ENCODE measurements around the gene HIRA. TPM values are rescaled to one million over a fixed set of nuclear protein-coding genes. Genes with fewer than 3 reads are reported as not detected.

The HIRA gene, protein sequence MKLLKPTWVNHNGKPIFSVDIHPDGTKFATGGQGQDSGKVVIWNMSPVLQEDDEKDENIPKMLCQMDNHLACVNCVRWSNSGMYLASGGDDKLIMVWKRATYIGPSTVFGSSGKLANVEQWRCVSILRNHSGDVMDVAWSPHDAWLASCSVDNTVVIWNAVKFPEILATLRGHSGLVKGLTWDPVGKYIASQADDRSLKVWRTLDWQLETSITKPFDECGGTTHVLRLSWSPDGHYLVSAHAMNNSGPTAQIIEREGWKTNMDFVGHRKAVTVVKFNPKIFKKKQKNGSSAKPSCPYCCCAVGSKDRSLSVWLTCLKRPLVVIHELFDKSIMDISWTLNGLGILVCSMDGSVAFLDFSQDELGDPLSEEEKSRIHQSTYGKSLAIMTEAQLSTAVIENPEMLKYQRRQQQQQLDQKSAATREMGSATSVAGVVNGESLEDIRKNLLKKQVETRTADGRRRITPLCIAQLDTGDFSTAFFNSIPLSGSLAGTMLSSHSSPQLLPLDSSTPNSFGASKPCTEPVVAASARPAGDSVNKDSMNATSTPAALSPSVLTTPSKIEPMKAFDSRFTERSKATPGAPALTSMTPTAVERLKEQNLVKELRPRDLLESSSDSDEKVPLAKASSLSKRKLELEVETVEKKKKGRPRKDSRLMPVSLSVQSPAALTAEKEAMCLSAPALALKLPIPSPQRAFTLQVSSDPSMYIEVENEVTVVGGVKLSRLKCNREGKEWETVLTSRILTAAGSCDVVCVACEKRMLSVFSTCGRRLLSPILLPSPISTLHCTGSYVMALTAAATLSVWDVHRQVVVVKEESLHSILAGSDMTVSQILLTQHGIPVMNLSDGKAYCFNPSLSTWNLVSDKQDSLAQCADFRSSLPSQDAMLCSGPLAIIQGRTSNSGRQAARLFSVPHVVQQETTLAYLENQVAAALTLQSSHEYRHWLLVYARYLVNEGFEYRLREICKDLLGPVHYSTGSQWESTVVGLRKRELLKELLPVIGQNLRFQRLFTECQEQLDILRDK
- total RNA-seq (10 to 100 TPM; 24.4 to 31.4 (median 29.2) TPM), total RNA-seq (7.0 to 14.8 (median 10.5) reads per million in 29 experiments)
- total RNA-seq (2013): 21.3 TPM

DNA sequence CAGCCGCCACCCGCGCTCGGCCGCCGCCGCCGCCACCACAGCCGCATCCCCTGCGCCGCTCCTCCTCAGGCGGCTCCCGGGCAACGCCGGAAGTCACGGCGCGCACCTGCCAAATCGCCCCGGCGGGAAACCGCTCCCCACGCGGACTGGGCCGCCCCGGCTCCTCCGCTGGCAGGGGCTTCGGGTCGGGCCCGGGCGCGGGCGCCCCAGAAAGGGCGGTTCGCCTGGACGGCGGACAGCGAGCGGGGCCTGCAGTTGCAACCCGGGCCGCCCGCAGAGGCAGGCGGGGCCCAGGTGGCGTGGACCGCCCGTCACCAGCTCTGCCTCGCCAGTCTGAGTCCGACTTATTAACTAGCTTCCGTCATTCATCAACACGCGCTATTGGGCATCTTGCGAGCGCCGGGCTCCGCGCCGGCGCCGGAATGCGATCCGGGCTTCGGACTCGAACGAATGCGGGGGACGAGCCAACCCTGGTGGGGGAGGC, at the start of gene HIRA:
Gene HIRA (minus strand): TSS at position 85 of the 484 bp plus-strand sequence. CDS start 257 bp downstream, outside the sequence.
- H3K36me3 Mint-ChIP-seq: peaks cover 12% of the 10 kb centered on the region
- WGBS (ENCODE audit: insufficient coverage): 0% methylated on average over 62 of the region's 66 CpGs
- Histone ChIP-seq H3K4me3 (ENCODE audit: control insufficient read depth in 1 of 2, extremely low read depth in 1 of 2, low read length in 1 of 2) (peak within 1 kb of the TSS; percentile 93 to 98), H3K9me3 (no peaks in the 10 kb centered on the region), H3K27me3 (replicated peaks in 1 of 2; ENCODE audit: control insufficient read depth in 2 of 2, extremely low read depth in 1 of 2, insufficient read depth in 2 of 2, low read length in 1 of 2) (no peaks in the 10 kb centered on the region), H3K4me1 (ENCODE audit: control insufficient read depth in 1 of 2, extremely low read depth in 1 of 2, insufficient read depth in 2 of 2, low read length in 2 of 2) (peaks cover 14 to 42% of the 10 kb centered on the region in 2 experiments), H3K27ac (ENCODE audit: low read length) (peak within 1 kb of the TSS; percentile 92), H3K36me3 (ENCODE audit: control insufficient read depth in 2 of 2, extremely low read depth in 1 of 2, insufficient read depth in 1 of 2, low read length in 1 of 2) (peaks cover 0 to 16% of the 10 kb centered on the region in 2 donors)
- ChIA-PET CTCF (no interaction called here), POLR2A (interaction anchor here in 1 of 2 donors (0.6 kb wide), 1 partner anchor 418 kb away, joined by 5 read pairs; no protein-coding TSS in a partner anchor)
- peak within 1 kb of the TSS; percentile 92 for H3K27ac Mint-ChIP-seq
- H3K4me3 Mint-ChIP-seq: peak within 1 kb of the TSS; percentile 87 to 93 (median 91)
- DNase-seq (peak; percentile 57 to 91 (median 78)), ATAC-seq (replicated peaks in 1 of 4) (peak; percentile 70 to 74 (median 73))
- no peaks in the 10 kb centered on the region for H3K27me3 Mint-ChIP-seq
- peaks cover 47 to 54% (median 49%) of the 10 kb centered on the region in 3 donors for H3K4me1 Mint-ChIP-seq
- no peaks in the 10 kb centered on the region for H3K9me3 Mint-ChIP-seq

DNA sequence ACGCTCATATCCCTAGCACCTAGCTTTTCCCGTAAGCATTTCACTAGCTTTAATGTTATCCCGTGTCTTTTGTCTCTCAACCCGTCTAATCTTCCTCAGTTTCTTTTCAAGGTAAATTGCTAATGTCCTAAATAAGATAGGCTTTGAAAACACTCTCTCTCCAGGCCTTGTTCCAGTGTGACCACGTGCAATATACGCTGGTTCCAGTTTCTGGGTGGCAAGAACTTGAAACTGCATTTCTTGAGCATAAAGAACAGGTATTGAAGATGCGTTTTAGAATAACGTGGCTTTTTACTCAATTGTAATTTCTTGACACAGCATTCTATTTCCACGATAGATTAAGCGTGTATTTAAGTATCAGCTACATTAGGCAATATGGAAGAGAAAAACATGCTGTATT, 49.3 kb upstream of the HIRA start:
- ChIA-PET CTCF (no interaction called here), POLR2A (no interaction called here)
- H3K9me3 Mint-ChIP-seq: no peaks in the 10 kb centered on the region
- H3K4me1 Mint-ChIP-seq: peaks cover 26 to 28% (median 27%) of the 10 kb centered on the region in 3 donors
- H3K36me3 Mint-ChIP-seq: peaks cover 3% of the 10 kb centered on the region
- H3K27me3 ChIP-seq (replicated peaks in 1 of 2; ENCODE audit: control insufficient read depth in 2 of 2, extremely low read depth in 1 of 2, insufficient read depth in 2 of 2, low read length in 1 of 2): no peaks in the 10 kb centered on the region
- H3K4me3 Mint-ChIP-seq: peak overlapping the region; percentile 84 to 93 (median 93)
- 84% methylated on average over 4 of the region's 10 CpGs for WGBS (ENCODE audit: insufficient coverage)
- peaks cover 3 to 5% of the 10 kb centered on the region in 2 donors for H3K36me3 ChIP-seq (ENCODE audit: control insufficient read depth in 2 of 2, extremely low read depth in 1 of 2, insufficient read depth in 1 of 2, low read length in 1 of 2)
- H3K27ac Mint-ChIP-seq: no peak overlapping the region
- DNase-seq: no peak
- no peaks in the 10 kb centered on the region for H3K9me3 ChIP-seq
- H3K27me3 Mint-ChIP-seq: no peaks in the 10 kb centered on the region
- H3K27ac ChIP-seq (ENCODE audit: low read length): no peak overlapping the region
- H3K4me1 ChIP-seq (ENCODE audit: control insufficient read depth in 1 of 2, extremely low read depth in 1 of 2, insufficient read depth in 2 of 2, low read length in 2 of 2): peaks cover 10 to 11% of the 10 kb centered on the region in 2 experiments
- H3K4me3 ChIP-seq (ENCODE audit: control insufficient read depth in 1 of 2, extremely low read depth in 1 of 2, low read length in 1 of 2): no peak overlapping the region
- no peak for ATAC-seq (replicated peaks in 1 of 4)

DNA sequence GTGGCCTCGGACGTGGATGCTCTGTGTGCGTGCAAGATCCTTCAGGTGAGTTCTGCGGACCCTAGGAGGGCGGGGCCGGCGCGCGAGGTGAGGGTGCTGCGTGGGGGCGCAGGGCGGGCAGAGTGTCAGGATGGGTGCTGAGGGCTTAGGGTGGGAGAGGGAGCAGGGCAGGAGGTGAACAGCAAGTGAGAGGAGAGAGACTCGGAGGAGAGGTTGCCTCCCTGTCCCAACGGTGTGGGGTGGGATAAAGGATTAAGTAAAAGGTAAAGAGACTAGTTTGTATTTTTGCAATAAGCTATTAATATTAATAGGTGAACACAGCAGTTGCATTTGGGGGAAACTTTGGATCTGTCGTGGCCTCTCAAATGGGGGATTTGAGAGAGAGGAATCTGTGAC, 48.6 kb upstream of the HIRA start:
- POLR2A ChIA-PET: interaction anchor here in 1 of 2 donors (0.6 to 0.7 kb wide), 2 partner anchors 382 to 1483 kb away, joined by 3 to 5 read pairs; no protein-coding TSS in a partner anchor
- no peak for ATAC-seq (replicated peaks in 1 of 4)

DNA sequence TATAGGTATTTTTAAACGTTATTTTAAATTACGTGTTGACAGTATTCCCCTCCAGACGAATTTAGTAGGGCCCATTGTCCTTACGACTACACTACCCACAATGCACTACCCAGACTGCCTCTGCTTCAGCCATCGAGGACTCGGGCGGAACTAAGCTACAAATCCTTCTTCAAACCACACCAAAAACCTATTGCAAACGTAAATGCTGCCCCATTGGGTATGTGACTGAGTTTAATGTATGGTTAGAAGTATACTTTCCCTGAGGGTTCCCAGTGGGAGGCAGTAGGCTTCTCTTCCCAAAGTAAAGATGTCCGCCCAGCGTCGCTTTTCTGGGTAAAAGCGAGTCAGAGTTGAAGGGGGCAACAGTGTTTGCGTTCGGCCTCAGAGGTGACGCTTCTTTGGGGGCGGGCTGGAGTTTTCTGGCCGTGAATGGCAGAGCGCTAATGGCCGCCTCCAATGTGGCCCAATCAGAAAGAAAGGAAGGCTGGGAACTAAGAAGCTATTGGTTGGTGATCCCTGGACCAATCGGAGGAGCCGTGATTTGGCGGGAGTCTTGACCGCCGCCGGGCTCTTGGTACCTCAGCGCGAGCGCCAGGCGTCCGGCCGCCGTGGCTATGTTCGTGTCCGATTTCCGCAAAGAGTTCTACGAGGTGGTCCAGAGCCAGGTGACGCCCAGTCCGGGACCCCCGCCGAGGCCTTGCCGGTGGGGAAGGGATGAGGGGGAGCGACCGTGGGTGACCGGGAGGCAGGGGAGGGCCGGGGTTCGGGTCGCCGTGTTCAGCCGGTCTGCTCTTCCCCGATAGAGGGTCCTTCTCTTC, 48.0 kb upstream of the HIRA start, which contains the start of gene CDC45:
Gene CDC45 (plus strand): TSS at position 566 of the 818 bp plus-strand sequence. CDS start 49 bp downstream, at position 615.
- Histone ChIP-seq H3K27ac (ENCODE audit: low read length) (peak within 1 kb of the TSS; percentile 97), H3K36me3 (ENCODE audit: control insufficient read depth in 2 of 2, extremely low read depth in 1 of 2, insufficient read depth in 1 of 2, low read length in 1 of 2) (peaks cover 11 to 14% of the 10 kb centered on the region in 2 donors), H3K4me1 (ENCODE audit: control insufficient read depth in 1 of 2, extremely low read depth in 1 of 2, insufficient read depth in 2 of 2, low read length in 2 of 2) (peaks cover 11 to 12% of the 10 kb centered on the region in 2 experiments), H3K27me3 (replicated peaks in 1 of 2; ENCODE audit: control insufficient read depth in 2 of 2, extremely low read depth in 1 of 2, insufficient read depth in 2 of 2, low read length in 1 of 2) (no peaks in the 10 kb centered on the region), H3K4me3 (ENCODE audit: control insufficient read depth in 1 of 2, extremely low read depth in 1 of 2, low read length in 1 of 2) (peak within 1 kb of the TSS; percentile 71 to 86), H3K9me3 (no peaks in the 10 kb centered on the region)
- POLR2A ChIA-PET: interaction anchor here in 1 of 2 donors (0.6 to 0.7 kb wide), 2 partner anchors 381 to 1483 kb away, joined by 3 to 5 read pairs; no protein-coding TSS in a partner anchor
- CTCF ChIA-PET: interaction anchor here (0.6 to 2.2 kb wide), 6 partner anchors 19 to 456 kb away, joined by 3 to 7 read pairs (median 6); partner anchors contain the start of gene ESS2 (in 1 of the 2)
- Mint-ChIP-seq H3K27ac (peak within 1 kb of the TSS; percentile 100), H3K27me3 (no peaks in the 10 kb centered on the region), H3K4me3 (peak within 1 kb of the TSS; percentile 84 to 93 (median 93)), H3K36me3 (peaks cover 7% of the 10 kb centered on the region), H3K4me1 (peaks cover 33 to 36% (median 33%) of the 10 kb centered on the region in 3 donors), H3K9me3 (no peaks in the 10 kb centered on the region)
- ATAC-seq (replicated peaks in 1 of 4): peak; percentile 90 to 93 (median 92)
- peak; percentile 86 to 97 (median 92) for DNase-seq
- under 1% methylated on average over 41 of the region's 50 CpGs for WGBS (ENCODE audit: insufficient coverage)

More for the DNA sequence above, 48.6 kb upstream of the HIRA start:
- CTCF ChIA-PET: interaction anchor here in 1 of 2 donors (0.9 to 1.1 kb wide), 3 partner anchors 28 to 336 kb away, joined by 3 to 7 read pairs (median 6); partner anchors contain the start of gene ESS2
- no peaks in the 10 kb centered on the region for H3K27me3 ChIP-seq (replicated peaks in 1 of 2; ENCODE audit: control insufficient read depth in 2 of 2, extremely low read depth in 1 of 2, insufficient read depth in 2 of 2, low read length in 1 of 2)
- peaks cover 10 to 11% of the 10 kb centered on the region in 2 experiments for H3K4me1 ChIP-seq (ENCODE audit: control insufficient read depth in 1 of 2, extremely low read depth in 1 of 2, insufficient read depth in 2 of 2, low read length in 2 of 2)
- peak overlapping the region; percentile 97 for H3K27ac ChIP-seq (ENCODE audit: low read length)
- H3K4me3 ChIP-seq (ENCODE audit: control insufficient read depth in 1 of 2, extremely low read depth in 1 of 2, low read length in 1 of 2): peak overlapping the region; percentile 71 to 86
- peaks cover 6 to 10% of the 10 kb centered on the region in 2 donors for H3K36me3 ChIP-seq (ENCODE audit: control insufficient read depth in 2 of 2, extremely low read depth in 1 of 2, insufficient read depth in 1 of 2, low read length in 1 of 2)
- H3K4me3 Mint-ChIP-seq: peak overlapping the region; percentile 84 to 93 (median 93)
- H3K4me1 Mint-ChIP-seq: peaks cover 32 to 34% (median 32%) of the 10 kb centered on the region in 3 donors
- DNase-seq: peak in 2 of 35 experiments; percentile 6 to 7
- H3K9me3 ChIP-seq: no peaks in the 10 kb centered on the region
- no peaks in the 10 kb centered on the region for H3K27me3 Mint-ChIP-seq
- no peaks in the 10 kb centered on the region for H3K9me3 Mint-ChIP-seq
- under 1% methylated on average over 14 of the region's 15 CpGs for WGBS (ENCODE audit: insufficient coverage)
- H3K27ac Mint-ChIP-seq: no peak overlapping the region
- peaks cover 6% of the 10 kb centered on the region for H3K36me3 Mint-ChIP-seq

DNA sequence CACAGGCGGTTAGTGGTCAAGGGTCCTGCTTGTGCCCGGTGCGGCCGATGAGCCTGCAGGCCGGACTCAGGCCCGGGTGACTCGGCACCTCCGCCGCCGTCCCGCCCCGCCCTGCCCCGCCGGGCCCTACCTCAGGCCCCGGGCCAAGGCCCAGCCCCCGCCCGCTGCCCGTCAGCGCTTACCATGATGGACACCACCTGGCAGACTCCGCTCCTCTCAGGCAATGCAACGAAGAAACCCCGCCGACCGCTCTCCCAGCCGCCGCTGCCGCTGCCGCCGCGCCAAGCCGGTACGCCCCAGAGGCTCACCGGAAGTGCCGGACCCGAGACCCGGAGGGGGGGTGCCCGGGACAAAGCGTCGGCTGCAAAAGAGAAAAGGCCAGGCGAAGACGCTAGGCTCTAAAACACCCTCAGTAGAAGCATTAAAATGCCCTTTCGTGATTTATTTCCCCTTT, 47.4 kb upstream of the HIRA start, which contains the start of gene UFD1:
Gene UFD1 (minus strand): TSS at position 293 of the 454 bp plus-strand sequence. CDS start 108 bp downstream, at position 185.
- Mint-ChIP-seq H3K4me1 (peaks cover 33 to 36% (median 36%) of the 10 kb centered on the region in 3 donors), H3K36me3 (peaks cover 10% of the 10 kb centered on the region), H3K4me3 (peak within 1 kb of the TSS; percentile 84 to 93 (median 93)), H3K27ac (peak within 1 kb of the TSS; percentile 100), H3K27me3 (no peaks in the 10 kb centered on the region), H3K9me3 (no peaks in the 10 kb centered on the region)
- DNase-seq: peak; percentile 64 to 85 (median 74)
- Histone ChIP-seq H3K9me3 (no peaks in the 10 kb centered on the region), H3K27ac (ENCODE audit: low read length) (peak within 1 kb of the TSS; percentile 97), H3K36me3 (ENCODE audit: control insufficient read depth in 2 of 2, extremely low read depth in 1 of 2, insufficient read depth in 1 of 2, low read length in 1 of 2) (peaks cover 12 to 18% of the 10 kb centered on the region in 2 donors), H3K4me1 (ENCODE audit: control insufficient read depth in 1 of 2, extremely low read depth in 1 of 2, insufficient read depth in 2 of 2, low read length in 2 of 2) (peaks cover 11 to 13% of the 10 kb centered on the region in 2 experiments), H3K4me3 (ENCODE audit: control insufficient read depth in 1 of 2, extremely low read depth in 1 of 2, low read length in 1 of 2) (peak within 1 kb of the TSS; percentile 71 to 86), H3K27me3 (replicated peaks in 1 of 2; ENCODE audit: control insufficient read depth in 2 of 2, extremely low read depth in 1 of 2, insufficient read depth in 2 of 2, low read length in 1 of 2) (no peaks in the 10 kb centered on the region)
- POLR2A ChIA-PET: no interaction called here
- ATAC-seq (replicated peaks in 1 of 4): peak; percentile 58 to 68 (median 63)
- WGBS (ENCODE audit: insufficient coverage): under 1% methylated on average over 38 of the region's 42 CpGs
- CTCF ChIA-PET: interaction anchor here in 1 of 2 donors (0.5 to 2.2 kb wide), 5 partner anchors 34 to 456 kb away, joined by 3 to 7 read pairs (median 6); partner anchors contain the start of gene ESS2
